A549 (cell line): ENCODE measurements around the gene MYRF.

Experiments
- CTCF ChIP-seq: fragments of >200 bp; sonication (Bioruptor Twin); formaldehyde crosslinking; IDR thresholded peaks from 3 replicates; pipeline ENCODE4 v1.5.1; 2016
- PBX3 ChIP-seq: IDR thresholded peaks from 2 replicates; pipeline ENCODE4 v1.6.1; 2012
- POLR2A ChIP-seq: IDR thresholded peaks from 2 replicates; pipeline ENCODE4 v1.6.1; 2012; ENCODE audit warnings: mild to moderate bottlenecking, low read length
- RAD21 ChIP-seq, 2 experiments: fragments of >200 bp in 1 of 2; sonication (Bioruptor Twin) in 1 of 2; formaldehyde crosslinking in 1 of 2; IDR thresholded peaks in 1 of 2; conservative IDR thresholded peaks in 1 of 2; 2 replicates in 1 of 2; 3 replicates in 1 of 2; pipeline ENCODE4 v1.6.1; 2012 to 2018; ENCODE audit warnings: inconsistent platforms in 1 of 2
- SMC3 ChIP-seq: fragments of >200 bp; sonication (Bioruptor Twin); formaldehyde crosslinking; IDR thresholded peaks from 3 replicates; pipeline ENCODE4 v1.6.1; 2018; ENCODE audit warnings: inconsistent platforms
- USF2 ChIP-seq: fragments of 450-650 bp; IDR thresholded peaks from 2 replicates; pipeline ENCODE4 v1.6.1; 2014; ENCODE audit warnings: antibody characterized with exemption

- TF ChIP-seq RAD21 (conservative IDR thresholded peaks at IDR 0.05 in 1 of 2, IDR thresholded peaks at IDR 0.05 in 1 of 2) = no peak
- TF ChIP-seq PBX3 = no peak
- no peak for TF ChIP-seq SMC3
- TF ChIP-seq CTCF = no peak
- no peak for TF ChIP-seq USF2
- no peak for TF ChIP-seq POLR2A
Measured at GRCh38 chr11:61833926-61834277, 81.5 kb downstream of the MYRF start.
